GM12873 (cell line): Measurements from ENCODE around the gene NFASC.

Experiments used
- CTCF ChIP-seq: IDR thresholded peaks from 2 replicates; pipeline ENCODE4 v1.5.1; 2012; ENCODE audit warnings: low read depth, mild to moderate bottlenecking, moderate library complexity, low read length, control low read depth; ENCODE audit not compliant: insufficient read depth; ENCODE audit errors: missing control alignments

Gene NFASC

GRCh38 chr1:205062895-205063294 is 192.2 kb downstream of the NFASC start:
- TF ChIP-seq CTCF: no peak

- no peak for TF ChIP-seq CTCF
Observed at GRCh38 chr1:205064301-205064700, 193.6 kb downstream of the NFASC start.

GRCh38 chr1:205064741-205065316 is 194.2 kb downstream of the NFASC start:
- TF ChIP-seq CTCF: no peak

GRCh38 chr1:205065666-205066065 is 195.0 kb downstream of the NFASC start:
- TF ChIP-seq CTCF: no peak

GRCh38 chr1:205066141-205066818 is 195.6 kb downstream of the NFASC start:
- TF ChIP-seq CTCF: no peak

- no peak for TF ChIP-seq CTCF
Observed at GRCh38 chr1:205067031-205067430, 196.4 kb downstream of the NFASC start.

- TF ChIP-seq CTCF: no peak
Observed at GRCh38 chr1:205068001-205068400, 197.3 kb downstream of the NFASC start.
